HEK293T (cell line): ENCODE results near the gene ZNF326.
A peak's percentile ranks its signal among the peaks of the same experiment; 100 is the strongest.
"Not testable (repeated sequence)": the region's sequence is repeated elsewhere in the genome, so short reads cannot be mapped to it uniquely, and the experiment has no call there.

Experiments
- CTCF ChIA-PET: fragments of 350-600 bp; formaldehyde crosslinking; extraction: SDS; loops from one replicate; lab custom pipeline; 2021; ENCODE audit warnings: antibody characterized with exemption, inconsistent platforms; lab: Yijun Ruan, JAX
- POLR2A ChIA-PET: fragments of 350-600 bp; formaldehyde crosslinking; extraction: SDS; loops from one replicate; lab custom pipeline; 2020; ENCODE audit warnings: antibody characterized with exemption, inconsistent platforms; lab: Yijun Ruan, JAX
- DNase-seq: peaks from one replicate; pipeline ENCODE4 v3.0.0; 2012; ENCODE audit warnings: mixed read lengths; ENCODE audit errors: extremely low spot score
- ARNT ChIP-seq: fragments of 450-650 bp; IDR thresholded peaks from 2 replicates; pipeline ENCODE4 v1.6.1; 2017; ENCODE audit warnings: mild to moderate bottlenecking
- BHLHE40 ChIP-seq: fragments of 450-650 bp; IDR thresholded peaks from 2 replicates; pipeline ENCODE4 v1.6.1; 2016; ENCODE audit warnings: mild to moderate bottlenecking, moderate library complexity, borderline replicate concordance
- CTBP1 ChIP-seq: fragments of 450-650 bp; IDR thresholded peaks from 2 replicates; pipeline ENCODE4 v1.6.1; 2016; ENCODE audit warnings: borderline replicate concordance
- ELF4 ChIP-seq: fragments of 450-650 bp; IDR thresholded peaks from 2 replicates; pipeline ENCODE4 v1.6.1; 2017; ENCODE audit warnings: antibody characterized with exemption
- FOXA1 ChIP-seq: fragments of 450-650 bp; IDR thresholded peaks from 2 replicates; pipeline ENCODE4 v1.6.1; 2016; ENCODE audit warnings: mild to moderate bottlenecking
- FOXK2 ChIP-seq: fragments of 450-650 bp; IDR thresholded peaks from 2 replicates; pipeline ENCODE4 v1.6.1; 2016; ENCODE audit warnings: mild to moderate bottlenecking
- FOXM1 ChIP-seq: fragments of 450-650 bp; IDR thresholded peaks from 2 replicates; pipeline ENCODE4 v1.6.1; 2017; ENCODE audit warnings: mild to moderate bottlenecking, borderline replicate concordance
- HDGF ChIP-seq: fragments of 450-650 bp; IDR thresholded peaks from 2 replicates; pipeline ENCODE4 v1.6.1; 2017; ENCODE audit warnings: antibody characterized with exemption, borderline replicate concordance
- L3MBTL2 ChIP-seq: fragments of 450-650 bp; conservative IDR thresholded peaks from 2 replicates; pipeline ENCODE4 v1.6.1; 2016; ENCODE audit warnings: mild to moderate bottlenecking
- LEF1 ChIP-seq: fragments of 450-650 bp; IDR thresholded peaks from 2 replicates; pipeline ENCODE4 v1.6.1; 2017; ENCODE audit warnings: mild to moderate bottlenecking, borderline replicate concordance
- NFRKB ChIP-seq: fragments of 450-650 bp; IDR thresholded peaks from 2 replicates; pipeline ENCODE4 v1.6.1; 2016; ENCODE audit warnings: mild to moderate bottlenecking, moderate library complexity
- SP1 ChIP-seq: fragments of 450-650 bp; IDR thresholded peaks from 2 replicates; pipeline ENCODE4 v1.6.1; 2017
- SUZ12 ChIP-seq: fragments of 450-650 bp; IDR thresholded peaks from 2 replicates; pipeline ENCODE4 v1.6.1; 2016; ENCODE audit warnings: mild to moderate bottlenecking
- TARDBP ChIP-seq: fragments of 450-650 bp; IDR thresholded peaks from 2 replicates; pipeline ENCODE4 v1.6.1; 2016
- ZNF384 ChIP-seq: fragments of 450-650 bp; IDR thresholded peaks from 2 replicates; pipeline ENCODE4 v1.6.1; 2016
- TF ChIP-seq, protein P1 (sequence below): fragments of 450-650 bp; IDR thresholded peaks from 2 replicates; pipeline ENCODE4 v1.6.1; 2016

Gene ZNF326

DNA sequence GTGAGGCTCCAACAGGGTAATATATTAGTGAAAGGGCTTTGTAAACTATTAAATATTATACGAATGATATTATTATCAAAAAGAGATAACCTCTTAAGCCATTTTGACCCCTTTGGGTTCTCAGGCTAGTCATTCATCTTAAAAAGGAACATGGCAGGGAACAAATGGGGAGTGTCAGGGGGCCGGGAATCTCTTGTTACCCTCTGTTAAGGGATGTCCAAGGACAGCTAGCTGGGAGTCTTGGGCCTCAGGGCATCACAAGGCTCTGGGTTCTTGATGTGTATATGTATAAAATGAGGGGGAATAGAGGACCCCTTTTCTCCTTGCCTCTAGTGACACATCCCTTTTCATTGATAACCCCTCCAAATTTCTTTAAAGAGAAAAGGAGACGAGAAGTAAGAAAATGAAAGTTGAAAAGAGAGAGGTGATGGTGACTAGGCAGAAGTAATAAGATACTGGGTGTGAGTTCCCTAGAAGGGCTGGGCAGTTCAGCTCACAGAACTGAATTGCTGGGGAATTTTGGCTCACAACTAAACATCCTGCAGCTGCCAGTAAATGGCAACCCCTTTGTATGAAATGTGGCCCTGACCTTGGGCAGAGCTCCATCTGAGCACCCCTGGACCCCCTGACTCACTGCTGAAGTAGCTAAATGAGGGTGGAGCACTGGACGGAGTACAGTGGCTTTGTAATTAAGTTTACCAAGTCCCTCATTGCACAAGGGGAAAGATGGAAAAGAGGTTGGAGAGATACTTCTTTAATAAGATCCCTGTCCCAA, 20.0 kb upstream of the ZNF326 start:
- ChIA-PET POLR2A (no interaction called here), CTCF (interaction anchor here (0.6 to 0.7 kb wide), 2 partner anchors 58 to 985 kb away, joined by 3 to 11 read pairs; no protein-coding TSS in a partner anchor)
- no peak for DNase-seq
- TF ChIP-seq FOXM1 = no peak
- no peak for TF ChIP-seq NFRKB
- no peak for TF ChIP-seq BHLHE40
- no peak for TF ChIP-seq CTBP1
- no peak for TF ChIP-seq SUZ12
- no peak for TF ChIP-seq ARNT
- TF ChIP-seq L3MBTL2 = no peak
- TF ChIP-seq TARDBP = no peak
- TF ChIP-seq ZNF384 = no peak
- TF ChIP-seq, protein P1, sequence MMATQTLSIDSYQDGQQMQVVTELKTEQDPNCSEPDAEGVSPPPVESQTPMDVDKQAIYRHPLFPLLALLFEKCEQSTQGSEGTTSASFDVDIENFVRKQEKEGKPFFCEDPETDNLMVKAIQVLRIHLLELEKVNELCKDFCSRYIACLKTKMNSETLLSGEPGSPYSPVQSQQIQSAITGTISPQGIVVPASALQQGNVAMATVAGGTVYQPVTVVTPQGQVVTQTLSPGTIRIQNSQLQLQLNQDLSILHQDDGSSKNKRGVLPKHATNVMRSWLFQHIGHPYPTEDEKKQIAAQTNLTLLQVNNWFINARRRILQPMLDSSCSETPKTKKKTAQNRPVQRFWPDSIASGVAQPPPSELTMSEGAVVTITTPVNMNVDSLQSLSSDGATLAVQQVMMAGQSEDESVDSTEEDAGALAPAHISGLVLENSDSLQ = no peak
- no peak for TF ChIP-seq LEF1
- no peak for TF ChIP-seq SP1
- TF ChIP-seq ELF4 = no peak
- TF ChIP-seq FOXA1 = no peak
- TF ChIP-seq HDGF = no peak
- TF ChIP-seq FOXK2 = no peak

DNA sequence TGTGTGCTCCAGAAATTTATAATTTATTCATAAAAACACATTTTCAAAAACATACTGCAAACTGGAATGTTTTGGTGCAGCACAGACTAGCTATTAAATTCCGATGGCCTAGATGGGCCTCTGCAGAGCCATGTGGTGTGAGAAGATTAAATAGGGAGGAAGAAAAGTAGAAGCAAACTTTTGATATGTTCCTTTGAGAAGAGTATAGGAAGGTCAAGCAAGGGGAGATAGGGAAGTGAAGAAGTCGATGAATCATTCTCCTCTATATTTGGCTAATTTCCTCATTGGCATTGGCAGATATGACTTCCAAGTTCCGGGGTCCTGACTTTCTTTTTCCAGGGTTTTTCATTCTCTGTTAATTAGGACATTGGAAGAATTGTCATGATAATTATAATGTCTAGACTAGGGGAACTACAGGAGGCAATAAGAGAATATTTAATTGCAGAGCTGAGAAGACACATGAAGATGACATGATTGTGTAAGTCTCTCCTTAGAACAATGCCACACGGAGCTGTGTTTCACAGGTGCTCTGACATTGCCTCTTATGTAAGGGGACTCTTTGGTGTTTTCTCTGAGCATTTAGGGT, 19.3 kb upstream of the ZNF326 start:
- DNase-seq = no peak
- ChIA-PET CTCF (interaction anchor here (0.7 kb wide), 1 partner anchor 59 kb away, joined by 3 read pairs; no protein-coding TSS in a partner anchor), POLR2A (no interaction called here)
- TF ChIP-seq FOXM1 (no peak), ZNF384 (no peak), L3MBTL2 (no peak), LEF1 (no peak), ELF4 (no peak), CTBP1 (no peak)
- TF ChIP-seq, protein P1 = no peak

DNA sequence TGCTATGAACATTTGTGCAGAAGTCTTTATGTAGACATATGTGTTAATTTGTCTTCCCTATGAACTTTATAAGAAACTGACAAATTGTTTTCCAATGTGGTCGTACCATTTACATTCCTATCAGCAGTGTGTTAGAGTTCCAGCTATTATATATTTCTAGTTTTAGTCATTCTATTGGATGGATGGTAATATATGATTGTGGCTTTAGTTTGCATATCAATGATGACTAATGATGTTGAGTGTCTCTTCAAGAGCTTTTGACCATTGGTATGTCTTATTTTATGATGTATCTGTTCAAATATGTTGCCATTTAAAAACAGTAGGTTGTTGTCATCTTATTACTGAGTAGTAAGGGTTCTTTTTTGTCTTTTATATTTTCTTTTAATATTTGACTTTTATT, 16.2 kb upstream of the ZNF326 start:
- DNase-seq = no peak
- CTCF ChIA-PET = interaction anchor here (1.1 kb wide), 1 partner anchor 379 kb away, joined by 4 read pairs; no protein-coding TSS in a partner anchor
- no peak for TF ChIP-seq SUZ12
- TF ChIP-seq, protein P1 = no peak
- no peak for TF ChIP-seq LEF1
- TF ChIP-seq FOXM1 = no peak
- no peak for TF ChIP-seq HDGF
- no peak for TF ChIP-seq FOXK2
- no peak for TF ChIP-seq TARDBP
- no peak for TF ChIP-seq FOXA1
- TF ChIP-seq ARNT = no peak
- POLR2A ChIA-PET = no interaction called here

DNA sequence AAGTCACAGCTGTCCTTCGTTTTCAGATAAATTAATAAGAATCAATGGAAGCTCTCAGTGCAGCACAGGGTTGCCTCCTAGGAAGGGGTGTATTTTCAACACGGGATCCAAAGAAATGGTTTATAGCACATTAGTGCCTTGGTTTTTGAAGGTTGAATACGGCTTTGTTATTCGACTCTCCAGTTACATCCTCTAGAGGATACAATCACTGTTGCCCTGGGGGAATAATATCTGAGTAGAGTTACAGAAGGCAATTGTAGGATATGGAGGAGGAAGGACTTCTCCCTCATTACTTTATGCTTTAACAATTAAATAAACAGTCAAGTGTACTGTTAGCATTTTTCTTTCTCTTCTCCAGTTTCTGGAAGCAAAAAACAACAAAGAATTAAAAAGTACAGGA, 14.3 kb upstream of the ZNF326 start:
- peak; percentile 60 for DNase-seq
- ChIA-PET CTCF (no interaction called here), POLR2A (no interaction called here)
- TF ChIP-seq ZNF384 = no peak
- no peak for TF ChIP-seq FOXK2
- TF ChIP-seq CTBP1 = no peak; the same call in 1 of the 2 replicates
- no peak for TF ChIP-seq ARNT

DNA sequence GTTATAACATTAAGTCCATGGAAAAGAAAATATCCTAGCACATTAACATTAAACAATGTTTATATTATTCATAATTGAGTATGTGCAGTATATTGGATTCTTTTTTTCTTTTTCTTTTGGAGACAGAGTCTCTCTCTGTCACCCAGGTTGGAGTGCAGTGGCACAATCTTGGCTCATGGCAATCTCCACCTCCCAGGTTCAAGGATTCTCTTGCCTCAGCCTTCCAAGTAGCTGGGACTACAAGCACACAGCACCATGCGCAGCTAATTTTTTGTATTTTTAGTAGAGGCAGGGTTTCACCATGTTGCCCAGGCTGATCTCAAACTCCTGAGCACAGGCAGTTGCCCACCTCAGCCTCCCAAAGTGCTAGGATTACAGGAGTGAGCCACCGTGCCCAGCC, 12.1 kb upstream of the ZNF326 start:
- POLR2A ChIA-PET, CTCF ChIA-PET, DNase-seq: not testable (repeated sequence)

DNA sequence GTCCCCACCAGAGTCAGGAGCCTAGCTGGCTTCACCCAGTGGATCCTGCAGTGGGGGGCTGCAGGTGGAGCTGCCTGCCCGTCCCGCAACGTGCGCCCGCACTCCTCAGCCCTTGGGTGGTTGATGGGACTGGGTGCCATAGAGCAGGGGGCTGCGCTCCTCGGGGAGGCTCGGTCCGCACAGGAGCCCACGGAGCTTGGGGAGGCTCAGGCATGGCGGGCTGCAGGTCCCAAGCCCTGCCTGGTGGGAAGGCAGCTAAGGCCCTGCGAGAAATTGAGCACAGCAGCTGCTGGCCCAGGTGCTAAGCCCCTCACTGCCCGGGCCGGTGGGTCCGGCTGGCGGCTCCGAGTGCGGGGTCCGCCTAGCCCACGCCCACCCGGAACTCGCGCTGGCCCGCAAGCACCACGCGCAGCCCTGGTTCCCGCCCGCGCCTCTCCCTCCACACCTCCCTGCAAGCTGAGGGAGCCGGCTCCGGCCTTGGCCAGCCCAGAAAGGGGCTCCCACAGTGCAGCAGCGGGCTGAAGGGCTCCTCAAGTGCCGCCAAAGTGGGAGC, 10.3 kb upstream of the ZNF326 start:
- DNase-seq, POLR2A ChIA-PET, CTCF ChIA-PET: not testable (repeated sequence)

DNA sequence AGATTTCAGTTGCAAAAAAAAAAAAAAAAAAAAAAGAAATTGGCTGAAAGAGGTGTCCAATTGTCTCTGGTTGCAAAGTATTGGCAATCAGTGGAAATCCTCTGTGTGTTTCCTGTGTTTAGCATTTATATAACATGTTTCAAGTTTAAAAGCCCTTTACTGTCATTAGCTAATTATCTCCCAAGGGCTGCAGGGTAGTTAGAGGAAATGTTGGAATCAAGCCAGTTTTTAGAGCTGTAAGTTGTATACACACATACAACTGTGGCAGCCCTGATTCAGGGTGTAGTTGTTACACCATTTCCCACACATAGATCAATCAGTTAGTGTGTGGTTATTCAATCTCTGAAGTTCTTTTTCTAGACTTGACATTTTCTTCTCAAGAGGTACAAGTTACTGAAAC, 8.9 kb upstream of the ZNF326 start:
- TF ChIP-seq, protein P1 = no peak
- TF ChIP-seq NFRKB = no peak
- TF ChIP-seq HDGF = no peak
- TF ChIP-seq ELF4 = no peak
- no peak for TF ChIP-seq CTBP1
- TF ChIP-seq SP1 = no peak
- TF ChIP-seq BHLHE40 = no peak
- no peak for TF ChIP-seq TARDBP
- TF ChIP-seq FOXK2 = no peak
- no peak for TF ChIP-seq SUZ12
- TF ChIP-seq LEF1 = no peak
- no peak for TF ChIP-seq FOXA1
- TF ChIP-seq ARNT = no peak
- no peak for TF ChIP-seq L3MBTL2
- TF ChIP-seq ZNF384 = no peak
- no peak for TF ChIP-seq FOXM1
- no peak for DNase-seq
- CTCF ChIA-PET = interaction anchor here (1.0 kb wide), 1 partner anchor 206 kb away, joined by 3 read pairs; no protein-coding TSS in a partner anchor
- POLR2A ChIA-PET = no interaction called here
